GM19438 (cell line): ENCODE data around the gene AGAP3.
"Not testable (repeated sequence)": the region's sequence is repeated elsewhere in the genome, so short reads cannot be mapped to it uniquely, and the experiment has no call there.

Experiments
- ATAC-seq: cut with Tn5 transposase; IDR thresholded peaks from one replicate; pipeline ENCODE4 v1.9.1; 2021; ENCODE audit warnings: low read depth; ENCODE audit not compliant: unreplicated experiment

The AGAP3 gene

GRCh38 chr7:151085691-151086620, at the start of gene AGAP3:
Gene AGAP3 (plus strand): TSS chr7:151086475. CDS start chr7:151086742, 267 bp downstream.
- ATAC-seq: peak; percentile 40

GRCh38 chr7:151038951-151039849, 47.1 kb upstream of the AGAP3 start:
- ATAC-seq: no peak

- ATAC-seq: no peak
These were observed 46.3 kb upstream of the AGAP3 start for GRCh38 chr7:151039850-151040548.

GRCh38 chr7:151040616-151041375, 45.5 kb upstream of the AGAP3 start:
- no peak for ATAC-seq

- not testable (repeated sequence) for ATAC-seq
These were observed 42.8 kb upstream of the AGAP3 start for GRCh38 chr7:151043449-151043848.

- ATAC-seq: no peak
These were observed 42.3 kb upstream of the AGAP3 start for GRCh38 chr7:151043959-151044358.

GRCh38 chr7:151045262-151045661, 41.0 kb upstream of the AGAP3 start:
- ATAC-seq: no peak

- ATAC-seq: no peak
These were observed 40.3 kb upstream of the AGAP3 start for GRCh38 chr7:151045967-151046366.

- ATAC-seq: no peak
These were observed 39.4 kb upstream of the AGAP3 start for GRCh38 chr7:151046603-151047573.

GRCh38 chr7:151047976-151048815, 38.1 kb upstream of the AGAP3 start, which contains the start of gene ASIC3:
Gene ASIC3 (plus strand): TSS chr7:151048531. CDS start chr7:151048886, 355 bp downstream.
- ATAC-seq: no peak

GRCh38 chr7:151048911-151049463, 37.3 kb upstream of the AGAP3 start:
- no peak for ATAC-seq

- ATAC-seq: no peak
These were observed 35.2 kb upstream of the AGAP3 start for GRCh38 chr7:151051108-151051507.

GRCh38 chr7:151053096-151053495, 33.2 kb upstream of the AGAP3 start:
- ATAC-seq: no peak

GRCh38 chr7:151053751-151054150, 32.5 kb upstream of the AGAP3 start:
- no peak for ATAC-seq

- ATAC-seq: no peak
These were observed 30.0 kb upstream of the AGAP3 start for GRCh38 chr7:151056283-151056665.

GRCh38 chr7:151056666-151057505, 29.4 kb upstream of the AGAP3 start:
- no peak for ATAC-seq
